K562 (cell line): ENCODE measurements around the gene ARPC1A. TPM values are rescaled to one million over a fixed set of nuclear protein-coding genes. Genes with fewer than 3 reads are reported as not detected.
A peak's percentile ranks its signal among the peaks of the same experiment; 100 is the strongest.

Source experiments
- AFF4 ChIP-seq: sonication (generic); formaldehyde crosslinking; IDR thresholded peaks from 2 replicates; pipeline ENCODE4 v1.8.0; 2023; ENCODE audit warnings: mild to moderate bottlenecking, missing genetic modification reagents
- GATA2 ChIP-seq: sonication (generic); formaldehyde crosslinking; IDR thresholded peaks from 2 replicates; pipeline ENCODE4 v1.4.0; 2020; ENCODE audit warnings: mild to moderate bottlenecking, missing genetic modification reagents
- HMBOX1 ChIP-seq: sonication (generic); IDR thresholded peaks from 2 replicates; pipeline ENCODE4 v1.6.1; 2016
- PRDM10 ChIP-seq: fragments of 450-650 bp; IDR thresholded peaks from 2 replicates; pipeline ENCODE4 v1.6.1; 2018; ENCODE audit not compliant: partially characterized antibody
- RBM25 ChIP-seq: fragments of 200-400 bp; formaldehyde crosslinking; IDR thresholded peaks from 2 replicates; pipeline ENCODE4 v1.6.1; 2018; ENCODE audit warnings: low read length, low read depth, moderate library complexity; ENCODE audit not compliant: severe bottlenecking
- SMARCC2 ChIP-seq: fragments of 450-650 bp; IDR thresholded peaks from 2 replicates; pipeline ENCODE4 v1.6.1; 2017; ENCODE audit warnings: antibody characterized with exemption, moderate library complexity, mild to moderate bottlenecking, low read depth
- ZBTB49 ChIP-seq: sonication (generic); formaldehyde crosslinking; IDR thresholded peaks from 2 replicates; pipeline ENCODE4 v1.8.0; 2022; ENCODE audit warnings: missing genetic modification reagents, mild to moderate bottlenecking, borderline replicate concordance
- ZFP36 ChIP-seq: fragments of 150-350 bp; IDR thresholded peaks from 2 replicates; pipeline ENCODE4 v1.6.1; 2018; ENCODE audit warnings: low read length, low read depth; ENCODE audit not compliant: partially characterized antibody
- ZNF551 ChIP-seq: fragments of 250-450 bp; sonication (Bioruptor Pico); IDR thresholded peaks from 2 replicates; pipeline ENCODE4 v1.5.0; 2021; ENCODE audit warnings: mild to moderate bottlenecking, moderate library complexity
- ZNF592 ChIP-seq: fragments of 450-650 bp; IDR thresholded peaks from 2 replicates; pipeline ENCODE4 v1.6.1; 2017; ENCODE audit warnings: antibody characterized with exemption, mild to moderate bottlenecking
- polyA plus RNA-seq, 8 experiments: library from polyadenylated mRNA; depleted of rRNA in 4 of 8; stranded (reverse) in 5 of 8; unstranded in 3 of 8; fragments of >200 nt; fragmentation: Nextera tagmentation in 2 of 8; fragmentation: Illumina TruSeq in 1 of 8; extraction: Ambion mirVana in 2 of 8; extraction: Trizol in 1 of 8; gene quantifications; 2 replicates each; pipeline versions ENCODE4 v1.2.1 to v1.2.3, GENCODE V29; 2011 to 2014; ENCODE audit warnings: inconsistent platforms in 1 of 8, missing spikeins in 1 of 8
- total RNA-seq, 7 experiments: library from RNA; depleted of rRNA in 6 of 7; stranded (reverse); fragments of >200 nt in 6 of 7; fragmentation: Illumina TruSeq in 2 of 7; extraction: Trizol in 2 of 7; gene quantifications; 2 replicates each; pipeline versions ENCODE4 v1.2.1 to v1.2.3, GENCODE V29; 2011 to 2021; ENCODE audit warnings: low replicate concordance in 1 of 7

Gene ARPC1A
- total and polyA plus RNA-seq, 9 of the 15 experiments (the other 6 are each of a cell fraction or from before 2014, with no cell fraction given): 39.5 to 151 (median 86.1) TPM

DNA sequence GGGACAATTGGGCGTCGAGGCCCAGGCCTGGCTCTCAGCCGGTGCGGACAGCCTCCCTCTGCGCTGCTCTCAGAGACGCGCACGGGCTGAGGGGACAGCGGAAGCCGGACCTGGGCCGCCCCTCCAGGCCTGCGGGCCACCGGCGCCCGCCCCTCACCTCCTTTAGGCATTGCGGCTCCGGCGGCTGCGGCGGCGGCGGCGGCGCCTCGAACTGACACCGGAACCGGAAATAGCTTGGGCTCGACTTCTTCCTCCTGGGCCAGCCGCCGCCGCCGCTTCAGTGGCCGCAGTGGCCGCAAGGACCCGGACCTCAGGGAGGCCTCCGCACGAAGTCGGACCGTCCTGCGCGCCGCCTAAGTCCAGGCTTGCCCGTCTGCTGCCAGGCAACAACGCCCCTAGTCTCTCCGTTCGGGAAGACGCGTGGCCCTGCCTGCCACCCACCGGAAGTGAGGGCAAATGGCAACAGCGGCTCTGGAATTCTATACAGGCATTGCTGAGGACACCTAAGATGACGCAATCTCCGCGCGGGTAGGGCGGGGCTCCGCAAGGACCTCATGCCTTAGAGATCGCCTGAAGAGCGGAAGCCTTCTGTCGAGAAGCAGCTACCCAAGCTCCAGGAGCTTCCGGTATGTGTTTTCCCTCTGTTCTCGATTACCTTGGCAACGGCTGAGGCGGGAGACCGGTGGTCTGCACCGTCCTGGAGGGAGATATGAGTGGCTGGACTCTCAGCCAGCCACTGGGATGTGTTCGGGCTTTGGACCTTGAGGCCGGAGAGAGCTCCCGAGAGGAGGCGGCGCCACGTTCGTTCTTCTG, 82.9 kb downstream of the ARPC1A start, which contains the start of the genes BUD31 and PDAP1 (continued):
- no peak for TF ChIP-seq ZBTB49 (CRISPR knock-in tag)
- no peak for TF ChIP-seq ZNF592
- TF ChIP-seq SMARCC2: no peak
- TF ChIP-seq AFF4 (CRISPR knock-in tag): peak; percentile 86; the same call in 1 of the 2 replicates
- TF ChIP-seq ZNF551 (CRISPR knock-in tag): no peak
- no peak for TF ChIP-seq HMBOX1
- no peak for TF ChIP-seq GATA2 (CRISPR knock-in tag)
- no peak for TF ChIP-seq ZFP36
- peak; percentile 9 for TF ChIP-seq PRDM10
- no peak for TF ChIP-seq RBM25
